MM.1S (cell line): Measurements from ENCODE around the gene MCL1.

Source experiments
- DNase-seq: peaks from one replicate; pipeline ENCODE4 v3.0.0-alpha.2; 2015
- H2AFZ ChIP-seq: fragments of 300-600 bp; sonication (generic); 2 replicates; pipeline ENCODE4 v1.6.0; 2016; ENCODE audit warnings: antibody characterized with exemption, low read length
- H3F3A ChIP-seq: fragments of 300-600 bp; sonication (generic); 2 replicates; pipeline ENCODE4 v1.6.1; 2016; ENCODE audit warnings: mild to moderate bottlenecking, antibody characterized with exemption, low read length, moderate library complexity, mixed read lengths; ENCODE audit not compliant: insufficient read depth
- H3K27ac ChIP-seq: fragments of 300-600 bp; sonication (generic); 2 replicates; pipeline ENCODE4 v1.5.1; 2016; ENCODE audit warnings: mild to moderate bottlenecking, low read length
- H3K27me3 ChIP-seq: fragments of 300-600 bp; sonication (generic); replicated peaks from 2 replicates; pipeline ENCODE4 v1.6.0; 2016; ENCODE audit warnings: low read length; ENCODE audit not compliant: insufficient read depth
- H3K36me3 ChIP-seq: fragments of 300-600 bp; sonication (generic); replicated peaks from 2 replicates; pipeline ENCODE4 v1.6.1; 2016; ENCODE audit warnings: mild to moderate bottlenecking, low read length, mixed read lengths; ENCODE audit not compliant: insufficient read depth
- H3K4me1 ChIP-seq: fragments of 300-600 bp; sonication (generic); 2 replicates; pipeline ENCODE4 v1.6.1; 2016; ENCODE audit warnings: low read length, mixed read lengths
- H3K4me2 ChIP-seq: fragments of 300-600 bp; sonication (generic); 2 replicates; pipeline ENCODE4 v1.6.0; 2016; ENCODE audit warnings: low read depth, low read length
- H3K4me3 ChIP-seq: fragments of 300-600 bp; sonication (generic); 2 replicates; pipeline ENCODE4 v1.5.1; 2016; ENCODE audit warnings: low read length, mixed read lengths
- H3K79me2 ChIP-seq: fragments of 300-600 bp; sonication (generic); 2 replicates; pipeline ENCODE4 v1.6.1; 2016; ENCODE audit warnings: mixed run types, low read length, mixed read lengths
- H3K9ac ChIP-seq: fragments of 300-600 bp; sonication (generic); 2 replicates; pipeline ENCODE4 v1.6.1; 2016; ENCODE audit warnings: low read length, mixed read lengths
- H3K9me2 ChIP-seq: fragments of 300-600 bp; sonication (generic); replicated peaks from 2 replicates; pipeline ENCODE4 v1.6.1; 2016; ENCODE audit warnings: mild to moderate bottlenecking, low read length, mixed read lengths; ENCODE audit not compliant: insufficient read depth
- H3K9me3 ChIP-seq: fragments of 300-600 bp; sonication (generic); replicated peaks from 2 replicates; pipeline ENCODE4 v1.6.1; 2016; ENCODE audit warnings: mild to moderate bottlenecking, low read length, mixed read lengths; ENCODE audit not compliant: insufficient read depth
- H4K20me1 ChIP-seq: fragments of 300-600 bp; sonication (generic); 2 replicates; pipeline ENCODE4 v1.6.1; 2016; ENCODE audit warnings: mild to moderate bottlenecking, low read length, moderate library complexity, mixed read lengths; ENCODE audit not compliant: insufficient read depth
- CTCF ChIP-seq: fragments of 300-600 bp; sonication (generic); IDR thresholded peaks from 2 replicates; pipeline ENCODE4 v1.5.1; 2016; ENCODE audit warnings: antibody characterized with exemption, low read length, mixed read lengths
- EZH2 ChIP-seq: fragments of 300-600 bp; sonication (generic); optimal IDR thresholded peaks from 2 replicates; pipeline ENCODE3; 2017; ENCODE audit warnings: low read depth, mild to moderate bottlenecking, antibody characterized with exemption, low read length, mixed read lengths
- EZH2phosphoT487 ChIP-seq: fragments of 300-600 bp; sonication (generic); IDR thresholded peaks from 2 replicates; pipeline ENCODE4 v1.6.1; 2018; ENCODE audit warnings: antibody characterized with exemption, low read length

Gene MCL1

GRCh38 chr1:150530491-150531159 is 48.8 kb downstream of the MCL1 start:
- H3K9me3 ChIP-seq, result no peaks in the 10 kb centered on the region
- H3F3A ChIP-seq, result no peaks in the 10 kb centered on the region
- no peaks in the 10 kb centered on the region for H3K27me3 ChIP-seq
- no peak for DNase-seq
- no peak overlapping the region for H2AFZ ChIP-seq
- no peaks in the 10 kb centered on the region for H3K36me3 ChIP-seq
- H3K4me1 ChIP-seq, result no peaks in the 10 kb centered on the region
- no peak overlapping the region for H3K4me2 ChIP-seq
- no peak overlapping the region for H3K4me3 ChIP-seq
- no peak overlapping the region for H3K27ac ChIP-seq
- TF ChIP-seq CTCF, result no peak
- no peak for TF ChIP-seq EZH2
- TF ChIP-seq EZH2phosphoT487, result no peak
- no peaks in the 10 kb centered on the region for H3K79me2 ChIP-seq
- H3K9ac ChIP-seq, result no peak overlapping the region
- H3K9me2 ChIP-seq, result no peaks in the 10 kb centered on the region
- no peaks in the 10 kb centered on the region for H4K20me1 ChIP-seq

- Histone ChIP-seq H3K9ac (no peak overlapping the region), H3F3A (no peaks in the 10 kb centered on the region), H3K4me3 (no peak overlapping the region), H3K9me3 (no peaks in the 10 kb centered on the region), H3K4me1 (no peaks in the 10 kb centered on the region), H3K36me3 (no peaks in the 10 kb centered on the region), H2AFZ (no peak overlapping the region), H3K9me2 (no peaks in the 10 kb centered on the region), H3K27ac (no peak overlapping the region), H3K27me3 (no peaks in the 10 kb centered on the region), H3K4me2 (no peak overlapping the region), H4K20me1 (no peaks in the 10 kb centered on the region), H3K79me2 (no peaks in the 10 kb centered on the region)
- TF ChIP-seq EZH2 (no peak), CTCF (no peak), EZH2phosphoT487 (no peak)
- DNase-seq, result no peak
These were observed 50.4 kb downstream of the MCL1 start for GRCh38 chr1:150529017-150529416.

DNA sequence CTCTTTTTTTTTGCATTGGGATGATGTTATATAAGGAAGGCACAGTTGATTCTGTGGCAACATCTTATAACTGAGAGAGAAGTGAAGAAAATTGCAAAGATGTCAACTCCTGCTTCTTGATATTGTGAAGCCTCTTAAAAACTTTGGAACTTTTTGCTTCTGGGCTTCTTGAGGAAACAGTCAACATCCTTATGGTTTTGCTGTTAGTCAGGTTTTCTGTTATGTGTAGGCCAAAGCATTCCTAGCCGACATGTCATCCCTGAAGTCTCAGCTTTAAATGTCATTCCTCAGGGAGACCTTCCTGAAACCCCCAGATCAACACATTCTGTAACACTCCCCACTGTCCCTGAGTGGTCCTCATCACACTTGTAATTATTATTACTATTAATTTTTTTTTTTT is 51.2 kb downstream of the MCL1 start:
- H3K9ac ChIP-seq, result no peak overlapping the region
- H3K9me2 ChIP-seq, result no peaks in the 10 kb centered on the region
- no peaks in the 10 kb centered on the region for H3F3A ChIP-seq
- H3K79me2 ChIP-seq, result no peaks in the 10 kb centered on the region
- no peak for DNase-seq
- no peak overlapping the region for H3K4me2 ChIP-seq
- no peaks in the 10 kb centered on the region for H3K27me3 ChIP-seq
- no peak for TF ChIP-seq EZH2phosphoT487
- TF ChIP-seq EZH2, result no peak
- no peak for TF ChIP-seq CTCF
- H4K20me1 ChIP-seq, result no peaks in the 10 kb centered on the region
- no peak overlapping the region for H3K27ac ChIP-seq
- H3K36me3 ChIP-seq, result no peaks in the 10 kb centered on the region
- no peaks in the 10 kb centered on the region for H3K9me3 ChIP-seq
- H2AFZ ChIP-seq, result no peak overlapping the region
- H3K4me3 ChIP-seq, result no peak overlapping the region
- H3K4me1 ChIP-seq, result no peaks in the 10 kb centered on the region
